ENCODE results near the gene KCNAB3.

DNA sequence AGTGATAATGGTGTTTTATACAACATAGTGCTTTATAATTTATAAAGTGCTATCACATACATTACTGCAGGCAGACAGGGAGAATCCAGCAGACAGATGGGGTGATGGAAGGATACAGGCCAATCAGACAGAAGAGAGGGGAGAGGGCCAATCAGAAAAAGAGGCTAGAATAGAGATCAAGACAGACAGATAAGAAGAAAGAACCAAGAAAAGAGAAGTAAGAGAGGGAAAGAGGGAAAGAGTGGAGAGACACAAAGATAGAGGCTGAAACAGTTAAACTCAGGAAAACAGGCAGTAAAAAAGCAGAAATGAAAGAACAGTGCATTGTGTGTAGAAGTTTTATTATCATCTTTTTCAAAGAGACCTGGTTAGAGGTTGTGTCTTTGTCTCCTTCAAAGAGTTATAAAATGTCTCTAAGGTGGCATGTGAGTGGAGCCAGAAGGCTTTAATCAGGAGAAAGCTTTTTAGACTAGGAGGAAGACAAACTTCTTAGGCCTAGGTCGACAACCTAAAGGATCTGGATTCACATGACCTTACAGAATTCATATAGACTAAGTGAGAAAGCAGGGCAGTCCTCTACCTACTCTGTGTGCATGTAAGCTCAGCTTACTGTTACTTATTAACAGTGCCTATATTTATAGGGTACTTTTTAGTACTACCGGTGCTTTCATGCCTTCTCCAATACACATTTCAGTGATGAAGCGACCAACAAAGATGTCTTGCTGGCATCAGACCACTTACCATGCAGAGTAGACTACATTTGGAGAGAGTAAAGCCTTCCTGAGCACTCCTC is 49.4 kb downstream of the KCNAB3 start:
- TF ChIP-seq FOXM1 (IDR thresholded peaks at IDR 0.05; ENCODE audit: borderline replicate concordance) (no peak), NFRKB (IDR thresholded peaks at IDR 0.05) (no peak), FOXK2 (IDR thresholded peaks at IDR 0.05) (no peak), FOXA1 (IDR thresholded peaks at IDR 0.05) (no peak), TARDBP (IDR thresholded peaks at IDR 0.05) (no peak), ELF4 (IDR thresholded peaks at IDR 0.05) (no peak), SP1 (IDR thresholded peaks at IDR 0.05) (no peak), BHLHE40 (IDR thresholded peaks at IDR 0.05; ENCODE audit: borderline replicate concordance) (no peak), SUZ12 (IDR thresholded peaks at IDR 0.05) (no peak), ZNF384 (IDR thresholded peaks at IDR 0.05) (no peak), HDGF (IDR thresholded peaks at IDR 0.05; ENCODE audit: borderline replicate concordance) (no peak), LEF1 (IDR thresholded peaks at IDR 0.05; ENCODE audit: borderline replicate concordance) (no peak)
- TF ChIP-seq, protein P1, sequence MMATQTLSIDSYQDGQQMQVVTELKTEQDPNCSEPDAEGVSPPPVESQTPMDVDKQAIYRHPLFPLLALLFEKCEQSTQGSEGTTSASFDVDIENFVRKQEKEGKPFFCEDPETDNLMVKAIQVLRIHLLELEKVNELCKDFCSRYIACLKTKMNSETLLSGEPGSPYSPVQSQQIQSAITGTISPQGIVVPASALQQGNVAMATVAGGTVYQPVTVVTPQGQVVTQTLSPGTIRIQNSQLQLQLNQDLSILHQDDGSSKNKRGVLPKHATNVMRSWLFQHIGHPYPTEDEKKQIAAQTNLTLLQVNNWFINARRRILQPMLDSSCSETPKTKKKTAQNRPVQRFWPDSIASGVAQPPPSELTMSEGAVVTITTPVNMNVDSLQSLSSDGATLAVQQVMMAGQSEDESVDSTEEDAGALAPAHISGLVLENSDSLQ (IDR thresholded peaks at IDR 0.05) = no peak

All from HEK293T (cell line).